HepG2 (cell line): ENCODE data around the gene FNDC8. TPM values are rescaled to one million over a fixed set of nuclear protein-coding genes. Genes with fewer than 3 reads are reported as not detected.

Experiments
- ATAC-seq: fragments of 200-7000 bp; cut with Tn5 transposase; 3 replicates; pipeline ENCODE4 v1.9.1; 2020; ENCODE audit warnings: mild to moderate bottlenecking, moderate library complexity
- BruUV-seq: library from RNA; stranded (reverse); fragments of 400-500 nt; replicated peaks from 2 replicates; lab custom pipeline; 2021; lab: Mats Ljungman, UMichigan
- CTCF ChIA-PET: fragments of 300-600 bp; formaldehyde crosslinking; extraction: SDS; loops from one replicate; lab custom pipeline; 2021; ENCODE audit warnings: low total read pairs, inconsistent platforms, low intra/inter-chr PET ratio; lab: Yijun Ruan, JAX
- POLR2A ChIA-PET: fragments of 350-600 bp; sonication (Branson Sonifier 250); formaldehyde crosslinking; loops from one replicate; lab custom pipeline; 2020; ENCODE audit warnings: antibody characterized with exemption, inconsistent platforms; lab: Yijun Ruan, JAX
- DNase-seq: peaks from one replicate; pipeline ENCODE4 v3.0.0-alpha.2; 2015; ENCODE audit warnings: low spot score
- FAIRE-seq: peaks from 3 replicates; lab custom pipeline; 2011; peaks lifted over from hg19 to GRCh38; lab: Jason Lieb, UNC
- H2AFZ ChIP-seq: one replicate; pipeline ENCODE4 v1.6.1; 2011; ENCODE audit warnings: low read length, inconsistent platforms
- H3K27ac ChIP-seq: fragments of 300-600 bp; 3 replicates; pipeline ENCODE4 v1.8.0; 2011; ENCODE audit warnings: mixed run types, mild to moderate bottlenecking, mixed read lengths, low read length, inconsistent platforms; ENCODE audit not compliant: insufficient read depth; ENCODE audit errors: extremely low read length
- H3K27me3 ChIP-seq, 2 experiments: fragments of 200-600 bp in 1 of 2; 2 replicates in 1 of 2; 3 replicates in 1 of 2; pipeline versions ENCODE4 v1.6.0 to v1.8.0; 2011; ENCODE audit warnings: low read length in 2 of 2, mild to moderate bottlenecking in 2 of 2, moderate library complexity in 2 of 2, inconsistent platforms in 1 of 2; ENCODE audit not compliant: insufficient read depth in 2 of 2, control insufficient read depth in 1 of 2
- H3K36me3 ChIP-seq, 2 experiments: fragments of 200-600 bp in 1 of 2; replicated peaks in 1 of 2; 2 replicates in 1 of 2; 3 replicates in 1 of 2; pipeline versions ENCODE4 v1.5.1 to v1.8.0; 2011; ENCODE audit warnings: low read length in 2 of 2, inconsistent platforms in 1 of 2; ENCODE audit not compliant: insufficient read depth in 2 of 2, control insufficient read depth in 1 of 2
- H3K4me1 ChIP-seq: 2 replicates; pipeline ENCODE4 v1.5.1; 2012; ENCODE audit warnings: low read length, inconsistent platforms; ENCODE audit not compliant: insufficient read depth
- H3K4me2 ChIP-seq: 2 replicates; pipeline ENCODE4 v1.6.0; 2011; ENCODE audit warnings: low read depth, low read length, inconsistent platforms
- H3K4me3 ChIP-seq, 3 experiments: fragments of 200-600 bp in 1 of 3; sonication (generic), shearing (Covaris generic) in 1 of 3; replicated peaks in 1 of 3; 2 replicates each; pipeline ENCODE4 v1.5.1; 2011 to 2016; ENCODE audit warnings: low read length in 3 of 3, inconsistent platforms in 2 of 3, low read depth in 2 of 3, mild to moderate bottlenecking in 2 of 3, control low read depth in 1 of 3, mixed read lengths in 1 of 3; ENCODE audit not compliant: insufficient read depth in 1 of 3
- H3K79me2 ChIP-seq: one replicate; pipeline ENCODE4 v1.6.1; 2011; ENCODE audit warnings: low read length, inconsistent platforms; ENCODE audit not compliant: insufficient read depth
- H3K9ac ChIP-seq: 2 replicates; pipeline ENCODE4 v1.6.0; 2011; ENCODE audit warnings: mild to moderate bottlenecking, low read depth, low read length, inconsistent platforms; ENCODE audit not compliant: insufficient read depth
- H3K9me3 ChIP-seq: 2 replicates; pipeline ENCODE4 v1.5.1; 2012; ENCODE audit warnings: mild to moderate bottlenecking, low read length
- H4K20me1 ChIP-seq: 2 replicates; pipeline ENCODE4 v1.6.0; 2011; ENCODE audit warnings: inconsistent platforms, mild to moderate bottlenecking, low read length, moderate library complexity; ENCODE audit not compliant: insufficient read depth
- ARNT2 ChIP-seq: sonication (generic); formaldehyde crosslinking; IDR thresholded peaks from 2 replicates; pipeline ENCODE4 v1.8.0; 2022; ENCODE audit warnings: mild to moderate bottlenecking, low read depth, missing genetic modification reagents, moderate library complexity
- CCDC6 ChIP-seq: sonication (generic); formaldehyde crosslinking; IDR thresholded peaks from 2 replicates; pipeline ENCODE4 v1.8.1; 2022; ENCODE audit warnings: mild to moderate bottlenecking, missing genetic modification reagents, moderate library complexity
- EHMT2 ChIP-seq: fragments of 200-600 bp; sonication (generic); IDR thresholded peaks from 2 replicates; pipeline ENCODE4 v1.7.0; 2017; ENCODE audit warnings: antibody characterized with exemption, low read depth, low read length, borderline replicate concordance
- GATAD1 ChIP-seq: IDR thresholded peaks from 2 replicates; pipeline ENCODE4 v1.6.1; 2016; ENCODE audit warnings: missing genetic modification reagents, missing compliant biosample characterization
- HDAC6 ChIP-seq: fragments of 200-600 bp; sonication (generic); IDR thresholded peaks from 2 replicates; pipeline ENCODE4 v1.7.0; 2017; ENCODE audit warnings: mild to moderate bottlenecking, antibody characterized with exemption, low read length, low read depth
- HOXA7 ChIP-seq: sonication (generic); formaldehyde crosslinking; IDR thresholded peaks from 2 replicates; pipeline ENCODE4 v1.8.1; 2022; ENCODE audit warnings: mild to moderate bottlenecking, missing genetic modification reagents, moderate library complexity
- RBM22 ChIP-seq: fragments of 200-400 bp; formaldehyde crosslinking; optimal IDR thresholded peaks from 2 replicates; pipeline ENCODE3; 2017; ENCODE audit warnings: mild to moderate bottlenecking, low read length, moderate library complexity
- RFX3 ChIP-seq: IDR thresholded peaks from 2 replicates; pipeline ENCODE4 v1.6.1; 2016; ENCODE audit warnings: missing biosample characterization, missing genetic modification reagents
- STAT5B ChIP-seq: sonication (generic); formaldehyde crosslinking; IDR thresholded peaks from 2 replicates; pipeline ENCODE4 v1.4.0; 2020; ENCODE audit warnings: missing genetic modification reagents
- TCF7L2 ChIP-seq: IDR thresholded peaks from 2 replicates; pipeline ENCODE4 v1.6.1; 2011; ENCODE audit warnings: mild to moderate bottlenecking, low read depth, low read length, moderate library complexity
- ZBTB14 ChIP-seq: sonication (generic); formaldehyde crosslinking; IDR thresholded peaks from 2 replicates; pipeline ENCODE4 v1.4.0; 2020; ENCODE audit warnings: missing genetic modification reagents
- ZNF101 ChIP-seq: sonication (generic); formaldehyde crosslinking; IDR thresholded peaks from 2 replicates; pipeline ENCODE4 v1.4.0; 2020; ENCODE audit warnings: mild to moderate bottlenecking, low read depth, missing genetic modification reagents, borderline replicate concordance
- ZNF143 ChIP-seq: sonication (generic); formaldehyde crosslinking; IDR thresholded peaks from 2 replicates; pipeline ENCODE4 v1.4.0; 2020; ENCODE audit warnings: missing genetic modification reagents
- ZNF275 ChIP-seq: sonication (generic); formaldehyde crosslinking; IDR thresholded peaks from 2 replicates; pipeline ENCODE4 v1.8.0; 2022; ENCODE audit warnings: missing genetic modification reagents, mild to moderate bottlenecking, inconsistent platforms, borderline replicate concordance
- ZNF44 ChIP-seq: sonication (generic); formaldehyde crosslinking; IDR thresholded peaks from 2 replicates; pipeline ENCODE4 v1.5.1; 2020; ENCODE audit warnings: mild to moderate bottlenecking, missing genetic modification reagents
- ZNF451 ChIP-seq: sonication (generic); formaldehyde crosslinking; IDR thresholded peaks from 2 replicates; pipeline ENCODE4 v1.5.0; 2020; ENCODE audit warnings: mild to moderate bottlenecking, missing genetic modification reagents
- ZNF543 ChIP-seq: sonication (generic); formaldehyde crosslinking; IDR thresholded peaks from 2 replicates; pipeline ENCODE4 v1.4.0; 2020; ENCODE audit warnings: mild to moderate bottlenecking, missing genetic modification reagents
- ZNF607 ChIP-seq: sonication (generic); formaldehyde crosslinking; IDR thresholded peaks from 2 replicates; pipeline ENCODE4 v1.5.1; 2020; ENCODE audit warnings: missing genetic modification reagents, mild to moderate bottlenecking, borderline replicate concordance
- WGBS: methylation state at CpG from one replicate; pipeline ENCODE4 v1.1.6; 2017; ENCODE audit warnings: low lambda C conversion rate; 5-methylcytosine and 5-hydroxymethylcytosine counted together
- in situ Hi-C: cut with HindIII; loops from 2 replicates; pipeline ENCODE4 v1.10.0; 2017; ENCODE audit warnings: low pct_unique_long_range_greater_than_20kb; ENCODE audit not compliant: extremely low pct_ligation_motif_present
- intact Hi-C: fragments of 100-400 bp; cut with micrococcal nuclease; formaldehyde crosslinking; loops from one replicate; pipeline ENCODE4 v1.10.0; 2022; ENCODE audit not compliant: unreplicated experiment
- polyA plus RNA-seq, 8 experiments: library from polyadenylated mRNA; depleted of rRNA in 3 of 8; stranded (reverse) in 7 of 8; unstranded in 1 of 8; fragments of >200 nt; fragmentation: Illumina TruSeq in 4 of 8; extraction: Trizol in 4 of 8; gene quantifications; 2 replicates each; pipeline versions ENCODE4 v1.2.1 to v1.2.3, GENCODE V29; 2011 to 2016; ENCODE audit warnings: low read depth in 4 of 8, missing spikeins in 1 of 8, mixed read lengths in 1 of 8; ENCODE audit not compliant: insufficient read depth in 1 of 8
- total RNA-seq, 5 experiments: library from RNA; depleted of rRNA; stranded (reverse); fragments of >200 nt; fragmentation: Illumina TruSeq; extraction: Trizol; gene quantifications; 2 replicates each; pipeline ENCODE4 v1.2.3, GENCODE V29; 2016; ENCODE audit warnings: low read depth in 1 of 5
- TF ChIP-seq, protein P1 (sequence below): sonication (generic); formaldehyde crosslinking; IDR thresholded peaks from 2 replicates; pipeline ENCODE4 v1.8.0; 2022; ENCODE audit warnings: mild to moderate bottlenecking, missing genetic modification reagents, moderate library complexity

FNDC8 gene
- total and polyA plus RNA-seq, 2 of the 13 experiments (the other 11 are each of a cell fraction or from before 2014, with no cell fraction given), result not detected

DNA sequence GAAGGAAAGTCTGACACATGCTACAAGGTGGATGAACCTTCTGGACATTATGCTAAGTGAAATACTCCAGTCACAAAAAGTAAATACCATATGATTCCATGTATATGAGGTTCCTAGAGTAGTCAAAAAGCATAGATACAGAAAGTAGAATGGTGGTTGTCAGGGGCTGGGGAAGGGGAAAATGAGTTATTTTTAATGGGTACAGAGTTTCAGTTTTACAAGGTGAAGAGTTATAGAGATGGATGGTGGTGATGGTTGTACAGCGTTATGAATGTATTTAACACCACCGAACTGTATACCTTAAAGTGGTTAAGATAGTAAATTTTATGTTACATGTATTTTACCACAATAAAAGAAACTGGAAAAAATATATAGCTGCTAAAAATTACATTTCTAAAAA is 19.7 kb upstream of the FNDC8 start:
- H3K4me3 ChIP-seq, result no peak overlapping the region
- H3K79me2 ChIP-seq, result no peaks in the 10 kb centered on the region
- CTCF ChIA-PET, result no interaction called here
- no peaks in the 10 kb centered on the region for H4K20me1 ChIP-seq
- TF ChIP-seq, protein P1, sequence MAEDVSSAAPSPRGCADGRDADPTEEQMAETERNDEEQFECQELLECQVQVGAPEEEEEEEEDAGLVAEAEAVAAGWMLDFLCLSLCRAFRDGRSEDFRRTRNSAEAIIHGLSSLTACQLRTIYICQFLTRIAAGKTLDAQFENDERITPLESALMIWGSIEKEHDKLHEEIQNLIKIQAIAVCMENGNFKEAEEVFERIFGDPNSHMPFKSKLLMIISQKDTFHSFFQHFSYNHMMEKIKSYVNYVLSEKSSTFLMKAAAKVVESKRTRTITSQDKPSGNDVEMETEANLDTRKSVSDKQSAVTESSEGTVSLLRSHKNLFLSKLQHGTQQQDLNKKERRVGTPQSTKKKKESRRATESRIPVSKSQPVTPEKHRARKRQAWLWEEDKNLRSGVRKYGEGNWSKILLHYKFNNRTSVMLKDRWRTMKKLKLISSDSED (CRISPR knock-in tag), result no peak
- TF ChIP-seq STAT5B (CRISPR knock-in tag) (no peak), ZNF543 (no peak), GATAD1 (no peak), HOXA7 (CRISPR knock-in tag) (no peak), ARNT2 (no peak), ZNF275 (no peak), ZNF451 (no peak), RBM22 (no peak), ZNF44 (CRISPR knock-in tag) (no peak), ZBTB14 (CRISPR knock-in tag) (no peak), CCDC6 (CRISPR knock-in tag) (no peak), HDAC6 (no peak), ZNF143 (CRISPR knock-in tag) (no peak), RFX3 (no peak), ZNF607 (CRISPR knock-in tag) (no peak), EHMT2 (no peak), TCF7L2 (no peak), ZNF101 (CRISPR knock-in tag) (no peak)
- TF ChIP-seq, all 625 proteins: peak for 0
- no TSS peak for BruUV-seq
- ATAC-seq (no peak), DNase-seq (no peak), FAIRE-seq (no peak)
- no peak overlapping the region for H2AFZ ChIP-seq
- no peak overlapping the region for H3K9ac ChIP-seq
- in situ Hi-C loops, result loop anchor here (25.0 kb wide), 1 partner anchor 514 kb away; the partner anchor contains the start of gene TMEM132E
- H3K36me3 ChIP-seq, result peaks cover 4 to 40% of the 10 kb centered on the region in 2 experiments; a peak in 4 of 5 replicates
- WGBS, result 96% methylated on average over 2 of the region's 2 CpGs
- POLR2A ChIA-PET, result no interaction called here
- H3K4me2 ChIP-seq, result no peak overlapping the region
- H3K27me3 ChIP-seq, result no peaks in the 10 kb centered on the region
- no peaks in the 10 kb centered on the region for H3K9me3 ChIP-seq
- H3K4me1 ChIP-seq, result no peaks in the 10 kb centered on the region
- H3K27ac ChIP-seq, result no peak overlapping the region
- intact Hi-C loops, result no loop called here
